Measurements from ENCODE around the gene EXD3. TPM values are rescaled to one million over a fixed set of nuclear protein-coding genes. Genes with fewer than 3 reads are reported as not detected.

Gene EXD3
- total RNA-seq, 1 donor from 2014 or later: 8.4 TPM

DNA sequence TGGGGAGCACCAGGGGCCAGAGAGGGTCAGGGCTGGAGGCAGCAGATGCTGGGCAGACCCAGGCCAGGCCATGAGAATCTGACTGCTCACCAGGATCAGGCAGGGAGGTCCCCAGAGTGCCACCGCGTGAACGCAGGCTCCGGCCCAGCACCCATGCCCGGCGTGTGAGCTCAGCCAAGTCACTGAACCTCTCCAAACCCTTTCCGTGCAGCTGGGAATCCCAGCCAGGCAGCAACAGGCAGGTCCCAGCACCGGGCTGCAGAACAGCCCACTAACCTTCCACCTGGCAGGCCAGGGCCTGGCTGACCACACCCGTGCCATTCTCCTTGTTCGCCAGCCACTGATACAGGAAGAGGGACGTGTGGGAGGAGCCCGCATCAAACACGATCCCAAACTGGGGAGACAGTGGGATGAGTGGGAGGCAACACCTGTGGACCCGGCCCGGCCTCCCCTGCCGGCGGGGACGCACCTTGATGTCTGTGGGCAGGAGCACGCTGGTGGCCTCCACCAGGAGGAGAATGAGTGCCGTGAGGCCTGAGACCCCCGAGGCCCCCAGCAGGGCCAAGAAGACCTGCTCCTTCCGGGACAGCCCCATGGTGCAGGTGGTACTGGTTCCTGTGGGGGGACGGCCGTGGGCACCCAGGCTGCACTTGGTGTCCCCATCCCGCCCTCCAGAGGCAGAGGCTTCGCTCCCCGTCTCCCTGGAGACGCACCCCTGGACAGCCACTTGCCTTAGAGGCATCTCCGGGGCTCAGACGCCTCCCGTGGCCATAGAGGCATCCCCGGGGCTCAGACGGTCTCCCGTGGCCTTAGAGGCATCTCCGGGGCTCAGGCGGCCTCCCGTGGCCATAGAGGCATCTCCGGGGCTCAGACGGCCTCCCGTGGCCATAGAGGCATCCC, 15.0 kb upstream of the EXD3 start:
- Histone ChIP-seq H3K9me3 (ENCODE audit: control insufficient read depth in 3 of 3, low read length in 3 of 3) (no peaks in the 10 kb centered on the region), H3K9ac (ENCODE audit: low read depth in 1 of 3, low read length in 3 of 3) (no peak overlapping the region), H3K4me3 (ENCODE audit: low read length in 3 of 3) (no peak overlapping the region), H3K27ac (ENCODE audit: low read depth, low read length) (no peak overlapping the region), H3K4me1 (ENCODE audit: control insufficient read depth in 3 of 3, insufficient read depth in 3 of 3, low read length in 3 of 3) (peaks cover 0 to 32% (median 10%) of the 10 kb centered on the region in 3 donors), H3K27me3 (ENCODE audit: control insufficient read depth in 3 of 3, insufficient read depth in 3 of 3, low read length in 3 of 3) (peaks cover 22 to 43% (median 34%) of the 10 kb centered on the region in 3 donors), H3K36me3 (ENCODE audit: control insufficient read depth in 3 of 3, insufficient read depth in 3 of 3, low read length in 3 of 3) (no peaks in the 10 kb centered on the region)

GRCh38 chr9:137436761-137437600, 14.0 kb upstream of the EXD3 start:
- H3K4me3 ChIP-seq (ENCODE audit: low read length in 3 of 3): no peak overlapping the region
- H3K9ac ChIP-seq (ENCODE audit: low read depth in 1 of 3, low read length in 3 of 3): no peak overlapping the region
- H3K27me3 ChIP-seq (ENCODE audit: control insufficient read depth in 3 of 3, insufficient read depth in 3 of 3, low read length in 3 of 3): peaks cover 22 to 40% (median 32%) of the 10 kb centered on the region in 3 donors
- H3K27ac ChIP-seq (ENCODE audit: low read depth, low read length): no peak overlapping the region
- H3K9me3 ChIP-seq (ENCODE audit: control insufficient read depth in 3 of 3, low read length in 3 of 3): no peaks in the 10 kb centered on the region
- peaks cover 0 to 32% (median 10%) of the 10 kb centered on the region in 3 donors for H3K4me1 ChIP-seq (ENCODE audit: control insufficient read depth in 3 of 3, insufficient read depth in 3 of 3, low read length in 3 of 3)
- H3K36me3 ChIP-seq (ENCODE audit: control insufficient read depth in 3 of 3, insufficient read depth in 3 of 3, low read length in 3 of 3): no peaks in the 10 kb centered on the region

DNA sequence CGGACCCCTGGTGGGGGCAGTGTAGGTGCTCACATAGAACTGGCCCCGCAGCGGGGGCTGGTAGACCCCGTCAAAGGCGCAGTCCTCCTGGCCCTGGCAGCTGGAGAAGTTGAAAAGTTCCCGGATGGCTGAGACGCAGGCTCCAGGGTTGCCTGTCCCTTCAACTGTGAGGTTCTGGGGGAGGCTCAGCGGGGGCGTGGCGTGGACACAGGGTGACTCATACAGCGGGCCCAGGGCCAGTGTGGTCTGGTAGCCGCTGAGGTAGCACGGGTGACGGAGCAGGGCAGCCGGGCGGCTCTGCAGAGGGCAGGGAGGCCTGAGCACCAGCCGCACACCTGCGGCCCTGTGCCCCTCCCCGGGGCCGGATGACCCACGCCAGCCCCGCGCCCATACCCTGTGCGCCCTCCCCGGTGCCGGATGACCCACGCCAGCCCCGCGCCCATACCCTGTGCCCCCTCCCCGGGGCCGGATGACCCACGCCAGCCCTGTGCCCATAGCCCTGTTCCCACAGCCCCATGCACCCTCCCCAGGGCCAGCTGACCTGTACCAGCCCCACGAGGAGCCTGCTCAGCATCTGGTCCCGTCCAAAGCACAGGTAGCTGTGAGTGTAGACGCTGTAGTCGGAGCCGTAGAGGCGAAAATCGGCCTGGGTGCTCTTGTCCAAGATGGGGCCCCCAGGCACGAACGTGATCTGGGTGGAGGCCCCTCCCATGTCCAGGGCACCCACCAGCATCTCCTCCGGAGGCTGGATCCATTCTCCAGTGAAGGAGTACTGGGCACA, 13.2 kb upstream of the EXD3 start:
- peaks cover 22 to 39% (median 32%) of the 10 kb centered on the region in 3 donors for H3K27me3 ChIP-seq (ENCODE audit: control insufficient read depth in 3 of 3, insufficient read depth in 3 of 3, low read length in 3 of 3)
- peak overlapping the region in 2 of 3 donors; percentile 14 to 25 for H3K9ac ChIP-seq (ENCODE audit: low read depth in 1 of 3, low read length in 3 of 3)
- no peaks in the 10 kb centered on the region for H3K36me3 ChIP-seq (ENCODE audit: control insufficient read depth in 3 of 3, insufficient read depth in 3 of 3, low read length in 3 of 3)
- H3K4me1 ChIP-seq (ENCODE audit: control insufficient read depth in 3 of 3, insufficient read depth in 3 of 3, low read length in 3 of 3): peaks cover 0 to 32% (median 10%) of the 10 kb centered on the region in 3 donors
- H3K27ac ChIP-seq (ENCODE audit: low read depth, low read length): no peak overlapping the region
- no peaks in the 10 kb centered on the region for H3K9me3 ChIP-seq (ENCODE audit: control insufficient read depth in 3 of 3, low read length in 3 of 3)
- no peak overlapping the region for H3K4me3 ChIP-seq (ENCODE audit: low read length in 3 of 3)

DNA sequence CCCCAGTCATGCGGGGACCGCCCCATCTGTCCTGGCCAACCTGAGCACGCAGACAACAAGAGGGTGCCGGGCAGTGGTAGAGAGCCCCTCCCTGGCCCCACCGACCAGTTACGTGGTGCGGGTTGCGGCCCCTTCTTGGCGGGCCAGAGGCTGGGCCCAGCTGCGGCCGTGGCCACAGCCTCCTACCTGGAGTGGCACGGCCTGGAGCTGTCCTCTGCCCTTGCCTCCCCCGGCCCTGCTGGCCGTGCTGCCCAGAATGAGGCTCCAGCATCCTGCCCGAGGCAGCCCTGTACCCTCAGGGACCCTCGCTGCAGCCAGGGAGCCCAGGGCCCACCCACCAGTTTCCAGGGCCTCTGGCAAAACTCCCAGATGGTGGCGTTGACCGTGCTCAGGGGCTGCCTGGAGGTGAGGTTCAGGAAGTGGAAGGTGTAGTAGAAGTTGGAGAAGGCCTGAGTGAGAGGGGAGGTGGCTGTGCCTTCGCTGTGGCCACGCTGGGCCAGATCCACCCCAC, 12.5 kb upstream of the EXD3 start:
- Histone ChIP-seq H3K27ac (ENCODE audit: low read depth, low read length) (no peak overlapping the region), H3K9me3 (ENCODE audit: control insufficient read depth in 3 of 3, low read length in 3 of 3) (no peaks in the 10 kb centered on the region), H3K9ac (ENCODE audit: low read depth in 1 of 3, low read length in 3 of 3) (peak overlapping the region in 2 of 3 donors; percentile 14 to 25), H3K27me3 (ENCODE audit: control insufficient read depth in 3 of 3, insufficient read depth in 3 of 3, low read length in 3 of 3) (peaks cover 22 to 46% (median 39%) of the 10 kb centered on the region in 3 donors), H3K36me3 (ENCODE audit: control insufficient read depth in 3 of 3, insufficient read depth in 3 of 3, low read length in 3 of 3) (no peaks in the 10 kb centered on the region), H3K4me1 (ENCODE audit: control insufficient read depth in 3 of 3, insufficient read depth in 3 of 3, low read length in 3 of 3) (peaks cover 0 to 32% (median 10%) of the 10 kb centered on the region in 3 donors), H3K4me3 (ENCODE audit: low read length in 3 of 3) (no peak overlapping the region)

DNA sequence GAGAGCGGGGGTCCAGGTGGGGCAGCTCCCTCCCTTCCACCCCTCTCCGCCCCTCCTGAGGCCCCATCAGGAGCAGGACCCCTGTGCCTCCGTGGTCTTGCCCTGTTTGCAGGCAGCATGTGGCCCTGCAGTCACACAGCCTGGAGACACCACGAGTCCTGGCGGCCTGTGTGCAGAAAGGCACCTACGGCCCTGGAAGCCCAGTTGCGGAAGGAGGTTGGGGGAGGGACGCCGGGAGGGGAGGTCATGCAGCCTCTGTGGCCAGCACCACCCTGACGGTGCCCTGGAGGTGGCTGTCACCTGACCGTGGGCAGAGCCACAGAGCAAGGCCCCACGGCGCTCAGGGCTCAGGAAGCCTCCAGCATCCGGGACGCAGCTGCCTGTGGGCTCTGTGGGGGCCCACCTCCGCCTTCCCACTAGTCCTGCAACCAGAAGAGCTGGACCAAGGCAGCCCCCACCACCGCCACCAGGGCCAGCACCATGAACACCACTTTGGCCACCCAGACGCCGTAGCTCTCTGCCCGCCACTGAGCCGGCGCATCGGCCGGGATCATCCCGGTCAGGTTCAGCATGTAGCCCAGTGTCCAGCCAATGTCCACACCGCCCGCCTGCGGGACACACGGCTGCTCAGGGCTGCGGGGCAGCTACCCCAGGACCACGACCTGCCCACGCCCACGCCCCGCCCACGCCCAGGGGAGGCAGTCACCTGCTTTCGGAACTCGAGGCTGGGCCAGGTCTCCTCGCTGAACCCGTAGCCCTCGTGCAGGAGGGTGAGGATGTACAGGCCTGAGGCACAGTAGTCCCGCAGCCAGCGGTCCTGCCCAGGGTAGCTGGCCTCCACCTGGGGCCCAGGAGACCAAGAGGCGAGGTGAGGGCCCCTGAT, 11.8 kb upstream of the EXD3 start:
- Histone ChIP-seq H3K4me1 (ENCODE audit: control insufficient read depth in 3 of 3, insufficient read depth in 3 of 3, low read length in 3 of 3) (peaks cover 0 to 37% (median 13%) of the 10 kb centered on the region in 3 donors), H3K9me3 (ENCODE audit: control insufficient read depth in 3 of 3, low read length in 3 of 3) (no peaks in the 10 kb centered on the region), H3K36me3 (ENCODE audit: control insufficient read depth in 3 of 3, insufficient read depth in 3 of 3, low read length in 3 of 3) (no peaks in the 10 kb centered on the region), H3K27ac (ENCODE audit: low read depth, low read length) (no peak overlapping the region), H3K27me3 (ENCODE audit: control insufficient read depth in 3 of 3, insufficient read depth in 3 of 3, low read length in 3 of 3) (peaks cover 22 to 48% (median 39%) of the 10 kb centered on the region in 3 donors), H3K4me3 (ENCODE audit: low read length in 3 of 3) (no peak overlapping the region), H3K9ac (ENCODE audit: low read depth in 1 of 3, low read length in 3 of 3) (no peak overlapping the region)

DNA sequence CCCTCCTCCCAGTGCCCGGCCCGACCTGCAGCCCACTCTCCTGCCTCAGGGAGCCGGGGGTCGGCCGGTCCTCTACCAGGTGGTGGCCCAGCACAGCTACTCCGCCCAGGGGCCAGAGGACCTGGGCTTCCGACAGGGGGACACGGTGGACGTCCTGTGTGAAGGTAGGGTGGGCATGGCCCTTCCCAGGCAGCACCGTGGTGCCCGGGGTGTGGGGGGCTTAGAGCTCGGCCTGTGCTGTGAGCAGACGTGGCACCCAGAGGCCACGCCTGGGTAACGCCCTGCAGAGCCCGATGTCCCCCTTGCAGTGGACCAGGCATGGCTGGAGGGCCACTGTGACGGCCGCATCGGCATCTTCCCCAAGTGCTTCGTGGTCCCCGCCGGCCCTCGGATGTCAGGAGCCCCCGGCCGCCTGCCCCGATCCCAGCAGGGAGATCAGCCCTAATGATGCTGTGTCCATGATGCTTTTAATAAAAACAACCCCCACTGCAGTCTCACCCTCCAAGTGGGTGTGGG, 11.0 kb upstream of the EXD3 start:
- H3K9ac ChIP-seq (ENCODE audit: low read depth in 1 of 3, low read length in 3 of 3): no peak overlapping the region
- H3K36me3 ChIP-seq (ENCODE audit: control insufficient read depth in 3 of 3, insufficient read depth in 3 of 3, low read length in 3 of 3): no peaks in the 10 kb centered on the region
- peaks cover 15 to 41% (median 32%) of the 10 kb centered on the region in 3 donors for H3K27me3 ChIP-seq (ENCODE audit: control insufficient read depth in 3 of 3, insufficient read depth in 3 of 3, low read length in 3 of 3)
- H3K9me3 ChIP-seq (ENCODE audit: control insufficient read depth in 3 of 3, low read length in 3 of 3): no peaks in the 10 kb centered on the region
- no peak overlapping the region for H3K4me3 ChIP-seq (ENCODE audit: low read length in 3 of 3)
- no peak overlapping the region for H3K27ac ChIP-seq (ENCODE audit: low read depth, low read length)
- H3K4me1 ChIP-seq (ENCODE audit: control insufficient read depth in 3 of 3, insufficient read depth in 3 of 3, low read length in 3 of 3): peaks cover 0 to 31% (median 9%) of the 10 kb centered on the region in 3 donors

DNA sequence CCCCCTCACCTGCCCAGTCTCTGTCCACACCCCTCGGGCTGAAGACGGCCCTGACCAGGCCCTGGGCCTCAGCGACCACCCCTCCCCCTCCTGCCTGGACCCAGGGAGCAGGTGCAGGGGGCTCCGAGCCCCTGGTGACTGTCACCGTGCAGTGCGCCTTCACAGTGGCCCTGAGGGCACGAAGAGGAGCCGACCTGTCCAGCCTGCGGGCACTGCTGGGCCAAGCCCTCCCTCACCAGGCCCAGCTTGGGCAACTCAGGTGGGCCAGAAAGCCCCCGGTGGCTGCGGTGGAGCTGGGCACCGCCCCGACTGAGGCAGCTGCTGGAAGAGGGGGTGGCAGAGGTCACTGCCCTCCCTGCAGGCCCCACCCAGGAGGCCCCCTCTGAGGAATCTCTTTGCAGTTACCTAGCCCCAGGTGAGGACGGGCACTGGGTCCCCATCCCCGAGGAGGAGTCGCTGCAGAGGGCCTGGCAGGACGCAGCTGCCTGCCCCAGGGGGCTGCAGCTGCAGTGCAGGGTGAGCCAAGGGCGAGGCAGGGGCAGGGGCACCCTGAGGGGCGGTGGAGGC, 10.5 kb upstream of the EXD3 start:
- Histone ChIP-seq H3K4me1 (ENCODE audit: control insufficient read depth in 3 of 3, insufficient read depth in 3 of 3, low read length in 3 of 3) (peaks cover 0 to 31% (median 9%) of the 10 kb centered on the region in 3 donors), H3K27ac (ENCODE audit: low read depth, low read length) (no peak overlapping the region), H3K27me3 (ENCODE audit: control insufficient read depth in 3 of 3, insufficient read depth in 3 of 3, low read length in 3 of 3) (peaks cover 15 to 36% (median 31%) of the 10 kb centered on the region in 3 donors), H3K9me3 (ENCODE audit: control insufficient read depth in 3 of 3, low read length in 3 of 3) (no peaks in the 10 kb centered on the region), H3K9ac (ENCODE audit: low read depth in 1 of 3, low read length in 3 of 3) (no peak overlapping the region), H3K4me3 (ENCODE audit: low read length in 3 of 3) (no peak overlapping the region), H3K36me3 (ENCODE audit: control insufficient read depth in 3 of 3, insufficient read depth in 3 of 3, low read length in 3 of 3) (no peaks in the 10 kb centered on the region)

DNA sequence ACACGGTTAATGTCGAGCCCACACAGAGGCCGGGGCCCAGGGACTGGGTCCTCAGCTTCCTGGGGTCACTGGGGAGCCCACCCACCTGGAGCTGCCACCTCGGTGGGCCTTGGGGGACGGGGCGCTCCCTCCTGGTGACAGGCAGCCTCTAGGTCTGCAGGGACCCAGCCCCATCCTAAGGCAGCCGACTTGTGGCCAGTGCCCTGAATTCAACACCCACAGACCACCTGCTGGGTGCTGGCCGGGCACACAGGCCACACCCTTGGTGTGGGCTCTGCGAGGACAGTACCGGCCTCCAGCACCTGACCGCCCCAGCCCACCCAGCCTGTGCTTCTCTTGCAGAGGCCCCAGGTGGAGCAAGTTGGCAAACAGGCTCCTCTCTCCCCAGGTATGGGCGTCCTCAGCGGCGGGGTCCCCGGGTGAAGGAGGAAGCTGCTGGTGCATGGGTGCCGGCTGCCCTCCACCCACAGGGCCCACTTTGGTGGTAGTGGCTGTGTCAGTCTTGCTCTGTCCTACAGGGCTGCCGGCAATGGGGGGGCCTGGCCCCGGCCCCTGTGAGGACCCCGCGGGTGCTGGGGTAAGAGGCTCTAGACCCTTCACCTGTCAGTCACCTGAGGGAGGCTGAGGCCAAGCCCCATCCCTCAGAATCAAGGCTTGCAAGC, 9.9 kb upstream of the EXD3 start:
- Histone ChIP-seq H3K27ac (ENCODE audit: low read depth, low read length) (no peak overlapping the region), H3K27me3 (ENCODE audit: control insufficient read depth in 3 of 3, insufficient read depth in 3 of 3, low read length in 3 of 3) (peaks cover 10 to 30% (median 25%) of the 10 kb centered on the region in 3 donors), H3K4me1 (ENCODE audit: control insufficient read depth in 3 of 3, insufficient read depth in 3 of 3, low read length in 3 of 3) (peaks cover 0 to 29% (median 9%) of the 10 kb centered on the region in 3 donors), H3K4me3 (ENCODE audit: low read length in 3 of 3) (no peak overlapping the region), H3K36me3 (ENCODE audit: control insufficient read depth in 3 of 3, insufficient read depth in 3 of 3, low read length in 3 of 3) (no peaks in the 10 kb centered on the region), H3K9me3 (ENCODE audit: control insufficient read depth in 3 of 3, low read length in 3 of 3) (no peaks in the 10 kb centered on the region), H3K9ac (ENCODE audit: low read depth in 1 of 3, low read length in 3 of 3) (no peak overlapping the region)

All from skeletal muscle tissue (tissue), 4 donors.